ENCODE measurements around the gene DENND1B.
A peak's percentile ranks its signal among the peaks of the same experiment; 100 is the strongest.
"Not testable (repeated sequence)": the region's sequence is repeated elsewhere in the genome, so short reads cannot be mapped to it uniquely, and the experiment has no call there.

DENND1B gene

GRCh38 chr1:197786280-197786679 lies 11.0 kb upstream of the DENND1B start:
- DNase-seq (ENCODE audit: low read depth in 2 of 2): no peak

GRCh38 chr1:197783510-197783948 lies 8.2 kb upstream of the DENND1B start:
- no peak for DNase-seq (ENCODE audit: low read depth in 2 of 2)

GRCh38 chr1:197782722-197783360 lies 7.6 kb upstream of the DENND1B start:
- no peak for DNase-seq (ENCODE audit: low read depth in 2 of 2)

- DNase-seq (ENCODE audit: low read depth in 2 of 2): no peak
Measured at GRCh38 chr1:197781968-197782721, 6.9 kb upstream of the DENND1B start.

- DNase-seq (ENCODE audit: low read depth in 2 of 2): no peak
Measured at GRCh38 chr1:197779921-197780320, 4.6 kb upstream of the DENND1B start.

GRCh38 chr1:197778366-197778945 lies 3.2 kb upstream of the DENND1B start:
- no peak for DNase-seq (ENCODE audit: low read depth in 2 of 2)

GRCh38 chr1:197776351-197777105 lies 1.2 kb upstream of the DENND1B start:
- peak in 1 of 2 donors; percentile 7 for DNase-seq (ENCODE audit: low read depth in 2 of 2)

- DNase-seq (ENCODE audit: low read depth in 2 of 2): peak in 1 of 2 donors; percentile 17
Measured at GRCh38 chr1:197774466-197775281, 606 bp downstream of the DENND1B start.

- no peak for DNase-seq (ENCODE audit: low read depth in 2 of 2)
Measured at GRCh38 chr1:197773856-197774255, 1.4 kb downstream of the DENND1B start.

GRCh38 chr1:197771904-197772556 lies 3.2 kb downstream of the DENND1B start:
- DNase-seq (ENCODE audit: low read depth in 2 of 2): no peak

- no peak for DNase-seq (ENCODE audit: low read depth in 2 of 2)
Measured at GRCh38 chr1:197771386-197771785, 3.9 kb downstream of the DENND1B start.

GRCh38 chr1:197770243-197770642 lies 5.0 kb downstream of the DENND1B start:
- no peak for DNase-seq (ENCODE audit: low read depth in 2 of 2)

GRCh38 chr1:197769287-197769686 lies 6.0 kb downstream of the DENND1B start:
- no peak for DNase-seq (ENCODE audit: low read depth in 2 of 2)

- no peak for DNase-seq (ENCODE audit: low read depth in 2 of 2)
Measured at GRCh38 chr1:197768014-197768805, 7.1 kb downstream of the DENND1B start.

GRCh38 chr1:197763769-197764168 lies 11.5 kb downstream of the DENND1B start:
- DNase-seq (ENCODE audit: low read depth in 2 of 2): no peak

GRCh38 chr1:197763307-197763706 lies 12.0 kb downstream of the DENND1B start:
- no peak for DNase-seq (ENCODE audit: low read depth in 2 of 2)

GRCh38 chr1:197761654-197762053 lies 13.6 kb downstream of the DENND1B start:
- no peak for DNase-seq (ENCODE audit: low read depth in 2 of 2)

GRCh38 chr1:197755553-197755952 lies 19.7 kb downstream of the DENND1B start:
- not testable (repeated sequence) for DNase-seq (ENCODE audit: low read depth in 2 of 2)

GRCh38 chr1:197752652-197753164 lies 22.6 kb downstream of the DENND1B start:
- not testable (repeated sequence) for DNase-seq (ENCODE audit: low read depth in 2 of 2)

- DNase-seq (ENCODE audit: low read depth in 2 of 2): no peak
Measured at GRCh38 chr1:197750366-197750765, 24.9 kb downstream of the DENND1B start.
